A549 (cell line): ENCODE data around the gene SWAP70. TPM values are rescaled to one million over a fixed set of nuclear protein-coding genes. Genes with fewer than 3 reads are reported as not detected.
A peak's percentile ranks its signal among the peaks of the same experiment; 100 is the strongest.

Experiments used
- ATAC-seq, 2 experiments: fragments of 200-7000 bp in 1 of 2; fragments of >200 bp in 1 of 2; cut with Nextera tagmentation in 1 of 2; cut with Tn5 transposase in 1 of 2; 3 replicates each; pipeline versions ENCODE4 v1.8.0 to v1.9.1; 2018 to 2020; ENCODE audit warnings: mild to moderate bottlenecking in 1 of 2, moderate library complexity in 1 of 2
- CTCF ChIA-PET: fragments of 300-600 bp; sonication (Branson Sonifier 250); formaldehyde crosslinking; extraction: SDS; loops from one replicate; lab custom pipeline; 2021; ENCODE audit warnings: antibody characterized with exemption, inconsistent platforms; lab: Yijun Ruan, JAX
- POLR2A ChIA-PET: fragments of 350-600 bp; formaldehyde crosslinking; extraction: SDS; loops from one replicate; lab custom pipeline; 2021; ENCODE audit warnings: antibody characterized with exemption, inconsistent platforms; lab: Yijun Ruan, JAX
- DNase-seq, 2 experiments: peaks; one replicate each; pipeline versions ENCODE4 v3.0.0 to v3.0.0-alpha.2; 2011 to 2016; ENCODE audit warnings: low read depth in 1 of 2, low spot score in 1 of 2
- FAIRE-seq: peaks from 2 replicates; lab custom pipeline; 2011; peaks lifted over from hg19 to GRCh38; lab: Jason Lieb, UNC
- H3K27ac ChIP-seq, 2 experiments: fragments of >200 bp; sonication (Bioruptor Twin); formaldehyde crosslinking; 3 replicates each; pipeline ENCODE4 v1.5.1; 2016 to 2017
- H3K4me1 ChIP-seq: fragments of >200 bp; sonication (Bioruptor Twin); formaldehyde crosslinking; 3 replicates; pipeline ENCODE4 v1.6.1; 2016
- H3K4me2 ChIP-seq: fragments of >200 bp; sonication (Bioruptor Twin); formaldehyde crosslinking; 3 replicates; pipeline ENCODE4 v1.6.1; 2016
- H3K4me3 ChIP-seq: fragments of >200 bp; sonication (Bioruptor Twin); formaldehyde crosslinking; 3 replicates; pipeline ENCODE4 v1.5.1; 2016
- H3K9me3 ChIP-seq: fragments of >200 bp; sonication (Bioruptor Twin); formaldehyde crosslinking; 3 replicates; pipeline ENCODE4 v1.6.1; 2016
- BHLHE40 ChIP-seq: IDR thresholded peaks from 2 replicates; pipeline ENCODE4 v1.6.1; 2012; ENCODE audit warnings: low read depth, low read length, inconsistent platforms
- CBX8 ChIP-seq: fragments of 200-600 bp; sonication (generic); IDR thresholded peaks from 2 replicates; pipeline ENCODE4 v1.6.1; 2016
- EHMT2 ChIP-seq: fragments of 200-600 bp; sonication (generic); IDR thresholded peaks from 2 replicates; pipeline ENCODE4 v1.6.1; 2016; ENCODE audit warnings: antibody characterized with exemption, low read depth, mild to moderate bottlenecking, moderate library complexity
- FOSL2 ChIP-seq, 2 experiments: fragments of 450-650 bp in 1 of 2; fragments of >200 bp in 1 of 2; sonication (Bioruptor Twin) in 1 of 2; formaldehyde crosslinking; IDR thresholded peaks; 2 replicates each; pipeline versions ENCODE4 v1.5.0 to v1.6.1; 2016 to 2020; ENCODE audit warnings: mild to moderate bottlenecking in 1 of 2, moderate library complexity in 1 of 2
- FOXS1 ChIP-seq: fragments of 250-450 bp; sonication (Bioruptor Pico); IDR thresholded peaks from 2 replicates; pipeline ENCODE4 v1.5.0; 2020; ENCODE audit warnings: mild to moderate bottlenecking, moderate library complexity
- HDAC2 ChIP-seq: fragments of 200-600 bp; sonication (generic); IDR thresholded peaks from 2 replicates; pipeline ENCODE4 v1.6.1; 2016
- JUNB ChIP-seq: fragments of >200 bp; sonication (Bioruptor Twin); formaldehyde crosslinking; IDR thresholded peaks from 2 replicates; pipeline ENCODE4 v1.6.1; 2016
- KDM1A ChIP-seq: fragments of 200-600 bp; sonication (generic); IDR thresholded peaks from 2 replicates; pipeline ENCODE4 v1.6.1; 2016; ENCODE audit warnings: low read depth, mild to moderate bottlenecking
- MAFK ChIP-seq: fragments of 450-650 bp; IDR thresholded peaks from 2 replicates; pipeline ENCODE4 v1.6.1; 2014; ENCODE audit not compliant: partially characterized antibody
- MYC ChIP-seq: IDR thresholded peaks from 2 replicates; pipeline ENCODE4 v1.6.1; 2012; ENCODE audit warnings: mild to moderate bottlenecking, inconsistent platforms, low read length, improper control_type of control experiment, borderline replicate concordance
- PHF8 ChIP-seq: fragments of 200-600 bp; sonication (generic); IDR thresholded peaks from 2 replicates; pipeline ENCODE4 v1.6.1; 2016; ENCODE audit warnings: low read depth, mild to moderate bottlenecking, antibody characterized with exemption, moderate library complexity, borderline replicate concordance
- RARB ChIP-seq: fragments of 250-450 bp; sonication (Bioruptor Pico); IDR thresholded peaks from 2 replicates; pipeline ENCODE4 v1.8.0; 2021; ENCODE audit warnings: mild to moderate bottlenecking, moderate library complexity
- RFX5 ChIP-seq: fragments of 450-650 bp; IDR thresholded peaks from 2 replicates; pipeline ENCODE4 v1.7.1; 2014; ENCODE audit warnings: antibody characterized with exemption, mild to moderate bottlenecking, moderate library complexity
- ZC3H11A ChIP-seq: fragments of 450-650 bp; IDR thresholded peaks from 2 replicates; pipeline ENCODE4 v1.6.1; 2014; ENCODE audit warnings: antibody characterized with exemption, mild to moderate bottlenecking
- WGBS: methylation state at CpG from one replicate; pipeline ENCODE4 v1.1.6; 2017; ENCODE audit errors: missing lambda C conversion rate; 5-methylcytosine and 5-hydroxymethylcytosine counted together
- polyA plus RNA-seq, 4 experiments: library from polyadenylated mRNA; depleted of rRNA in 3 of 4; stranded (reverse); fragments of >200 nt; fragmentation: RNase III in 1 of 4; extraction: RNeasy Plus Mini Kit Qiagen cat#74134 plus additional on column Dnase treatment in 1 of 4; gene quantifications; 2 replicates in 3 of 4; 3 replicates in 1 of 4; pipeline ENCODE4 v1.2.3, GENCODE V29; 2011 to 2017
- TF ChIP-seq, protein P1 (sequence below): fragments of 250-450 bp; sonication (Bioruptor Pico); IDR thresholded peaks from 2 replicates; pipeline ENCODE4 v1.5.0; 2020; ENCODE audit warnings: low read depth, mild to moderate bottlenecking, moderate library complexity
- TF ChIP-seq, protein P2 (sequence below): fragments of 200-600 bp; sonication (generic); IDR thresholded peaks from 2 replicates; pipeline ENCODE4 v1.6.1; 2016; ENCODE audit warnings: antibody characterized with exemption, mild to moderate bottlenecking, moderate library complexity

SWAP70 gene
- polyA plus RNA-seq, 2 of the 4 experiments (the other 2 are of a cell fraction), result 24.5 to 25.5 TPM

- no peak overlapping the region for H3K4me3 ChIP-seq
- no peak for FAIRE-seq
- POLR2A ChIA-PET, result no interaction called here
- peaks cover 10% of the 10 kb centered on the region for H3K9me3 ChIP-seq
- no peak for TF ChIP-seq RARB
- TF ChIP-seq, protein P1, sequence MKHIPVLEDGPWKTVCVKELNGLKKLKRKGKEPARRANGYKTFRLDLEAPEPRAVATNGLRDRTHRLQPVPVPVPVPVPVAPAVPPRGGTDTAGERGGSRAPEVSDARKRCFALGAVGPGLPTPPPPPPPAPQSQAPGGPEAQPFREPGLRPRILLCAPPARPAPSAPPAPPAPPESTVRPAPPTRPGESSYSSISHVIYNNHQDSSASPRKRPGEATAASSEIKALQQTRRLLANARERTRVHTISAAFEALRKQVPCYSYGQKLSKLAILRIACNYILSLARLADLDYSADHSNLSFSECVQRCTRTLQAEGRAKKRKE, result no peak
- no peak for TF ChIP-seq JUNB
- no peak for TF ChIP-seq FOSL2 (IDR thresholded peaks at IDR 0.05)
- no peak for TF ChIP-seq FOSL2 (CRISPR knock-in tag; IDR thresholded peaks at IDR 0.05)
- peak; percentile 11 for TF ChIP-seq MAFK
- no peak for TF ChIP-seq RFX5
- TF ChIP-seq MYC, result no peak
- TF ChIP-seq CBX8, result no peak
- WGBS, result 84% methylated on average over 3 of the region's 3 CpGs
- CTCF ChIA-PET, result no interaction called here
- DNase-seq, result no peak
- H3K27ac ChIP-seq, result no peak overlapping the region
- H3K4me2 ChIP-seq, result no peak overlapping the region
- peaks cover 15% of the 10 kb centered on the region; the same call in 2 of the 3 replicates for H3K4me1 ChIP-seq
- ATAC-seq, result no peak
Observed at GRCh38 chr11:9662273-9662672, 1.6 kb upstream of the SWAP70 start.

DNA sequence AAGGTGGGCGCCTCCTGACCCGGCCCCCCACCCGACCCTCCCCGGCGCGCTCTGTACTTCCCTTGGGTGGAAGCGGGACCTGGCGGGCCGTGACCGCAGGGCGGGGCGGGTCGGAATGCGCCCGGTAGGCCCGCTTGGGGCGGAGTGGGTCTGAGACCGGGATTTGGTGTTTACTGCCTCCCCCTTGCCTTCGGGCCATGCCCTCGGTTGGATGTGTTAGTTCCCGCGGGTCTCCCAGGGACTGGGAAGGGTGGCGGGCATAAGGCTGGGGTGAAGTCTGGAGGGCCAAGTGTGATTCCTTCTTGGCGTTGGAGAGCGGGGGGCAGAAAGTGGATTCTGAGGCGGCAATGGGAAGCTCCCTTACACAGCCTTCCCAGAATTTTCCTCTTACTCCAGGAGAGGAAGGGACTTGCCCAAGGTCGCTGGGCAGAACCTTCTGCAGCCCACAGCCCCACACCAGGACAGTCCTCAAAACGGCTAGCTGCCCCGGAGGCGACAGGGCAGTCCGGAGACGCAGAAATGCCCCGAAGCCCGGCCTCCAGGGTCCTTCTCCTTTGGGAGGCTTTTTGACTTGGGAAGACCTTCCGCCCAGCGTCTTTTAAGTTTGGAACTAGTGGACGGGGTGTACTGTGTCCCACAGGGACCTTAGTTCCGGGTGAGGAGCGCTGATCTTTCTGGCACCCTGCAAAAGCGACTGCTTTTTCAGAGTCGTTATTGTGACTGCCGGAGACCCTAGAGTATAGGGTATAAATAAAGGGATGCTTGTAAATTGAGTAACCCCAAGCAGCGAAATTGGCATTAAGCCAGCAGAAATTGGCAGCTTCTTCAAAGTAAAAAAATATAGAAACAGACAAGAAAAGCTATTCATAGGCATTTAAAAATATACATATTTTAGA lies 647 bp downstream of the SWAP70 start:
- ATAC-seq, result peak; percentile 77 to 84
- Histone ChIP-seq H3K9me3 (peaks cover 10% of the 10 kb centered on the region), H3K4me3 (peak overlapping the region; percentile 97), H3K4me2 (peak overlapping the region; percentile 94), H3K27ac (peak overlapping the region; percentile 93 to 94), H3K4me1 (peaks cover 15% of the 10 kb centered on the region; the same call in 2 of the 3 replicates)
- POLR2A ChIA-PET, result interaction anchor here (0.6 to 1.6 kb wide), 5 partner anchors 12 to 204 kb away, joined by 3 to 5 read pairs (median 4); partner anchors contain the start of genes WEE1 and ZNF143
- 6% methylated on average over 22 of the region's 43 CpGs for WGBS
- DNase-seq, result peak; percentile 48 to 58
- TF ChIP-seq KDM1A (peak; percentile 25; the same call in 1 of the 2 replicates), PHF8 (peak; percentile 21; the same call in 1 of the 2 replicates), HDAC2 (no peak)
- TF ChIP-seq, protein P2, sequence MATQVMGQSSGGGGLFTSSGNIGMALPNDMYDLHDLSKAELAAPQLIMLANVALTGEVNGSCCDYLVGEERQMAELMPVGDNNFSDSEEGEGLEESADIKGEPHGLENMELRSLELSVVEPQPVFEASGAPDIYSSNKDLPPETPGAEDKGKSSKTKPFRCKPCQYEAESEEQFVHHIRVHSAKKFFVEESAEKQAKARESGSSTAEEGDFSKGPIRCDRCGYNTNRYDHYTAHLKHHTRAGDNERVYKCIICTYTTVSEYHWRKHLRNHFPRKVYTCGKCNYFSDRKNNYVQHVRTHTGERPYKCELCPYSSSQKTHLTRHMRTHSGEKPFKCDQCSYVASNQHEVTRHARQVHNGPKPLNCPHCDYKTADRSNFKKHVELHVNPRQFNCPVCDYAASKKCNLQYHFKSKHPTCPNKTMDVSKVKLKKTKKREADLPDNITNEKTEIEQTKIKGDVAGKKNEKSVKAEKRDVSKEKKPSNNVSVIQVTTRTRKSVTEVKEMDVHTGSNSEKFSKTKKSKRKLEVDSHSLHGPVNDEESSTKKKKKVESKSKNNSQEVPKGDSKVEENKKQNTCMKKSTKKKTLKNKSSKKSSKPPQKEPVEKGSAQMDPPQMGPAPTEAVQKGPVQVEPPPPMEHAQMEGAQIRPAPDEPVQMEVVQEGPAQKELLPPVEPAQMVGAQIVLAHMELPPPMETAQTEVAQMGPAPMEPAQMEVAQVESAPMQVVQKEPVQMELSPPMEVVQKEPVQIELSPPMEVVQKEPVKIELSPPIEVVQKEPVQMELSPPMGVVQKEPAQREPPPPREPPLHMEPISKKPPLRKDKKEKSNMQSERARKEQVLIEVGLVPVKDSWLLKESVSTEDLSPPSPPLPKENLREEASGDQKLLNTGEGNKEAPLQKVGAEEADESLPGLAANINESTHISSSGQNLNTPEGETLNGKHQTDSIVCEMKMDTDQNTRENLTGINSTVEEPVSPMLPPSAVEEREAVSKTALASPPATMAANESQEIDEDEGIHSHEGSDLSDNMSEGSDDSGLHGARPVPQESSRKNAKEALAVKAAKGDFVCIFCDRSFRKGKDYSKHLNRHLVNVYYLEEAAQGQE, result peak; percentile 64
- CTCF ChIA-PET, result interaction anchor here (0.5 to 2.1 kb wide), 5 partner anchors 9 to 386 kb away, joined by 3 to 9 read pairs (median 3); no protein-coding TSS in a partner anchor
- no peak for FAIRE-seq

DNA sequence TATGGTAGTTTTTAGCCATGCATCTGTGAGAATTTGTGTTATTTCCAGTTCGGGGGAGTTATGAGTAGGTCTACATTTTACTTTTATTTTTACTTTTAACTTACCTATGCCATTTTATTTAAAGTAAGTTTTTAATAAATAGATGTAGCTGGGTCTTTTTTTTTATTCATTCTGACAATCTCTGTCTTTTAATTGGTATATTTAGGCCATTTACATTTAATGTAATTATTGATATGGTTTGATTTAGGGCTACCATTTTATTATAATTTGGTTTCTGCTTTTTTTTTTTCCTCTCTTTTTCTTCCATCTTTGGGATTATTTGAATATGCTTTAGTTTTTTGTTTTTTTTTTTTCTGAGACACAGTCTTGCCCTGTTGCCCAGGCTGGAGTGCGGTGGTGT lies 1.9 kb downstream of the SWAP70 start:
- ChIA-PET CTCF (no interaction called here), POLR2A (interaction anchor here (0.7 kb wide), 1 partner anchor 649 kb away, joined by 4 read pairs; no protein-coding TSS in a partner anchor)
- H3K4me1 ChIP-seq, result peaks cover 12% of the 10 kb centered on the region; the same call in 2 of the 3 replicates
- FAIRE-seq (no peak), ATAC-seq (no peak)
- 92% methylated on average over 2 of the region's 2 CpGs for WGBS
- H3K27ac ChIP-seq, result no peak overlapping the region
- H3K4me3 ChIP-seq, result no peak overlapping the region
- TF ChIP-seq ZC3H11A (no peak), EHMT2 (no peak), JUNB (no peak), BHLHE40 (no peak), FOXS1 (no peak), CBX8 (no peak)
- TF ChIP-seq, all 56 proteins: peak for 0
- Histone ChIP-seq H3K9me3 (peaks cover 10% of the 10 kb centered on the region), H3K4me2 (no peak overlapping the region)
- no peak for DNase-seq
